K562 (cell line): Measurements from ENCODE around the gene ELOF1. TPM values are rescaled to one million over a fixed set of nuclear protein-coding genes. Genes with fewer than 3 reads are reported as not detected.

Experiments
- ARNT ChIP-seq, 2 experiments: fragments of 450-650 bp; IDR thresholded peaks; 2 replicates each; pipeline ENCODE4 v1.6.1; 2016; ENCODE audit warnings: mild to moderate bottlenecking in 1 of 2
- BCLAF1 ChIP-seq, 2 experiments: fragments of 450-650 bp in 1 of 2; IDR thresholded peaks; 2 replicates each; pipeline ENCODE4 v1.6.1; 2011 to 2017; ENCODE audit warnings: low read depth in 2 of 2, antibody characterized with exemption in 1 of 2, borderline replicate concordance in 1 of 2, low read length in 1 of 2, mild to moderate bottlenecking in 1 of 2, mixed read lengths in 1 of 2; ENCODE audit not compliant: control insufficient read depth in 1 of 2
- BRF2 ChIP-seq: IDR thresholded peaks from 3 replicates; pipeline ENCODE4 v1.6.1; 2011; ENCODE audit warnings: borderline replicate concordance, mild to moderate bottlenecking; ENCODE audit not compliant: insufficient read length, insufficient read depth
- CXXC5 ChIP-seq: fragments of 250-450 bp; sonication (Bioruptor Pico); IDR thresholded peaks from 2 replicates; pipeline ENCODE4 v1.8.0; 2022; ENCODE audit warnings: inconsistent platforms, mild to moderate bottlenecking, moderate library complexity
- DDX20 ChIP-seq: fragments of 450-650 bp; IDR thresholded peaks from 2 replicates; pipeline ENCODE4 v1.6.1; 2016; ENCODE audit warnings: missing genetic modification characterization, low read depth, mild to moderate bottlenecking, missing compliant biosample characterization, moderate library complexity
- EHMT2 ChIP-seq: fragments of 450-650 bp; IDR thresholded peaks from 2 replicates; pipeline ENCODE4 v1.6.1; 2018; ENCODE audit warnings: antibody characterized with exemption
- EP400 ChIP-seq: fragments of 450-650 bp; IDR thresholded peaks from 2 replicates; pipeline ENCODE4 v1.6.1; 2017; ENCODE audit warnings: antibody characterized with exemption, mild to moderate bottlenecking, moderate library complexity
- ETV1 ChIP-seq: fragments of 450-650 bp; conservative IDR thresholded peaks from 2 replicates; pipeline ENCODE4 v1.6.1; 2016; ENCODE audit warnings: missing genetic modification characterization, control low read depth, low read depth, missing compliant biosample characterization
- FUS ChIP-seq: fragments of 200-400 bp; formaldehyde crosslinking; optimal IDR thresholded peaks from 2 replicates; pipeline ENCODE3; 2017; ENCODE audit warnings: low read depth, low read length
- GATA2 ChIP-seq: sonication (generic); formaldehyde crosslinking; IDR thresholded peaks from 2 replicates; pipeline ENCODE4 v1.4.0; 2020; ENCODE audit warnings: mild to moderate bottlenecking, missing genetic modification reagents
- GATAD2B ChIP-seq: fragments of 450-650 bp; IDR thresholded peaks from 2 replicates; pipeline ENCODE4 v1.6.1; 2017; ENCODE audit warnings: mild to moderate bottlenecking, borderline replicate concordance
- HNRNPL ChIP-seq: fragments of 200-400 bp; formaldehyde crosslinking; IDR thresholded peaks from 2 replicates; pipeline ENCODE4 v1.6.1; 2017; ENCODE audit warnings: low read depth, mild to moderate bottlenecking, low read length
- HOXB6 ChIP-seq: fragments of 250-450 bp; sonication (Bioruptor Pico); IDR thresholded peaks from 2 replicates; pipeline ENCODE4 v1.5.1; 2022; ENCODE audit warnings: mild to moderate bottlenecking, borderline replicate concordance
- MBD1 ChIP-seq: fragments of 250-450 bp; sonication (Bioruptor Pico); IDR thresholded peaks from 2 replicates; pipeline ENCODE4 v1.8.0; 2022; ENCODE audit warnings: inconsistent platforms
- NUFIP1 ChIP-seq: fragments of 450-650 bp; IDR thresholded peaks from 2 replicates; pipeline ENCODE4 v1.6.1; 2018; ENCODE audit not compliant: partially characterized antibody
- POLR2H ChIP-seq: IDR thresholded peaks from 2 replicates; pipeline ENCODE4 v1.6.1; 2016; ENCODE audit warnings: missing genetic modification characterization, low read depth, mild to moderate bottlenecking, control low read depth, missing compliant biosample characterization, moderate library complexity
- PRMT5 ChIP-seq: sonication (generic); formaldehyde crosslinking; IDR thresholded peaks from 2 replicates; pipeline ENCODE4 v1.5.0; 2020; ENCODE audit warnings: missing genetic modification reagents
- RBM25 ChIP-seq: fragments of 200-400 bp; formaldehyde crosslinking; IDR thresholded peaks from 2 replicates; pipeline ENCODE4 v1.6.1; 2018; ENCODE audit warnings: low read length, low read depth, moderate library complexity; ENCODE audit not compliant: severe bottlenecking
- RHOXF2B ChIP-seq: fragments of 250-450 bp; sonication (Bioruptor Pico); conservative IDR thresholded peaks from 2 replicates; pipeline ENCODE4 v1.5.1; 2021
- TBL1XR1 ChIP-seq, 2 experiments: IDR thresholded peaks; 2 replicates each; pipeline ENCODE4 v1.6.1; 2012; ENCODE audit warnings: improper control_type of control experiment in 2 of 2, low read length in 2 of 2, mild to moderate bottlenecking in 1 of 2
- ZNF561 ChIP-seq: fragments of 450-650 bp; formaldehyde crosslinking; conservative IDR thresholded peaks from 2 replicates; pipeline ENCODE4 v1.4.0; 2020; ENCODE audit warnings: mild to moderate bottlenecking, moderate library complexity
- polyA plus RNA-seq, 8 experiments: library from polyadenylated mRNA; depleted of rRNA in 4 of 8; stranded (reverse) in 5 of 8; unstranded in 3 of 8; fragments of >200 nt; fragmentation: Nextera tagmentation in 2 of 8; fragmentation: Illumina TruSeq in 1 of 8; extraction: Ambion mirVana in 2 of 8; extraction: Trizol in 1 of 8; gene quantifications; 2 replicates each; pipeline versions ENCODE4 v1.2.1 to v1.2.3, GENCODE V29; 2011 to 2014; ENCODE audit warnings: inconsistent platforms in 1 of 8, missing spikeins in 1 of 8
- total RNA-seq, 7 experiments: library from RNA; depleted of rRNA in 6 of 7; stranded (reverse); fragments of >200 nt in 6 of 7; fragmentation: Illumina TruSeq in 2 of 7; extraction: Trizol in 2 of 7; gene quantifications; 2 replicates each; pipeline versions ENCODE4 v1.2.1 to v1.2.3, GENCODE V29; 2011 to 2021; ENCODE audit warnings: low replicate concordance in 1 of 7
- TF ChIP-seq, protein P1 (sequence below): sonication (generic); formaldehyde crosslinking; IDR thresholded peaks from 2 replicates; pipeline ENCODE4 v1.9.0; 2022; ENCODE audit warnings: mild to moderate bottlenecking, missing genetic modification reagents

Gene ELOF1
- total and polyA plus RNA-seq, 9 of the 15 experiments (the other 6 are each of a cell fraction or from before 2014, with no cell fraction given), result 16.7 to 147 (median 74.2) TPM

DNA sequence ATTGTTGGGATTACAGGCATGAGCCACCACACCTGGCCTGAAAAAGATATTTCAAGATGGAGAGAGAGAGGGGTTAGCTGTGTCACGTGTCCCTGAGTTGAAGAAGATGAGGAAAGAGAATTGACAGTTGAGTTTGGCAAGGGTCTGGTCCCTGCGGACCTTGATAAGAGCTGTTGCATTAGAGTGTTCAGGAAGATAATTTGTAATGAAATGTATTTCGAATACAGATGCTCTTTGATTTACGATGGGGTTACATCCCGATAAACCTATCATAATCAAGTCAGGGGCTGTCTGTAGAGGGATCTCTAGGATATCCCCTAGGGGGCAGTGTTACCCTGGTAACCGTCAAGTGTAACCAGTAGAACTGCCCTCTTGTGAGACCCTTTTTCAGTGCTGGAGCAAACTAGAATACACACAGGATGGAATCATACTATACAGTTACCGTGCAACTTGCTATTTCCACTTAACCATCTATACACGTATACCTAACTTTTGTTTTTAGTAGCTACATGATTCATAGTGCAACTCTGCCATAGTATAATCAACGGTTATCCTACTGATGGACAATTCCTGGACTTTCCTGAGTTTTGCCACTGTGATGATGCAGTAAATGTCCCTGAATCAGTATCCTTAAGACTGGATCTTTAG, 1.5 kb upstream of the ELOF1 start (continued):
- TF ChIP-seq EP400 (peak; percentile 66), CXXC5 (CRISPR knock-in tag) (0 out of 2 replicates have a peak, but pooled peaks have one; percentile 50), MBD1 (CRISPR knock-in tag) (no peak), GATAD2B (peak; percentile 77; the same call in 1 of the 2 replicates), ARNT (IDR thresholded peaks at IDR 0.05) (peak in 1 of 2 experiments; percentile 91; a peak in 2 of 4 replicates), POLR2H (tag) (no peak; the same call in 1 of the 2 replicates), RBM25 (peak; percentile 6), GATA2 (peak; percentile 88), HNRNPL (no peak), ETV1 (tag) (no peak), EHMT2 (peak; percentile 76; the same call in 1 of the 2 replicates), HOXB6 (CRISPR knock-in tag) (no peak), DDX20 (no peak), TBL1XR1 (IDR thresholded peaks at IDR 0.05; ENCODE audit: low read length in 2 of 2) (peak; percentile 27 to 86; a peak in 3 of 4 replicates), BRF2 (no peak), PRMT5 (CRISPR knock-in tag) (no peak), ZNF561 (no peak), BCLAF1 (IDR thresholded peaks at IDR 0.05; ENCODE audit: borderline replicate concordance in 1 of 2, control insufficient read depth in 1 of 2, low read depth in 2 of 2, low read length in 1 of 2) (0 out of 4 replicates have a peak, but pooled peaks of 1 of the 2 experiments have one; percentile 31), FUS (no peak), NUFIP1 (no peak), RHOXF2B (CRISPR knock-in tag) (no peak)
- TF ChIP-seq, protein P1, sequence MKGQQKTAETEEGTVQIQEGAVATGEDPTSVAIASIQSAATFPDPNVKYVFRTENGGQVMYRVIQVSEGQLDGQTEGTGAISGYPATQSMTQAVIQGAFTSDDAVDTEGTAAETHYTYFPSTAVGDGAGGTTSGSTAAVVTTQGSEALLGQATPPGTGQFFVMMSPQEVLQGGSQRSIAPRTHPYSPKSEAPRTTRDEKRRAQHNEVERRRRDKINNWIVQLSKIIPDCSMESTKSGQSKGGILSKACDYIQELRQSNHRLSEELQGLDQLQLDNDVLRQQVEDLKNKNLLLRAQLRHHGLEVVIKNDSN (CRISPR knock-in tag), result peak; percentile 76
